Natural killer cell treated with Interleukin-12 subunit alpha and Interleukin-12 subunit beta and Interleukin-15 and Interleukin-18, amount 100 ng/mL, for 72 hours (primary cell): Measurements from ENCODE around the gene GPC6. TPM values are rescaled to one million over a fixed set of nuclear protein-coding genes. Genes with fewer than 3 reads are reported as not detected.

Source experiments
- ATAC-seq, 2 donors: fragments of 150-1000 bp; cut with Tn5 transposase in 1 of 2; sonication (Bioruptor Pico), chemical (Tn5 transposase) in 1 of 2; 2 replicates each; pipeline ENCODE4 v1.10.0; 2021
- DNase-seq: peaks from one replicate; pipeline ENCODE4 v3.0.0; 2022; ENCODE audit warnings: low spot score
- H3K27ac Mint-ChIP-seq, 2 donors: 1 replicate in 1 of 2; 2 replicates in 1 of 2; pipeline ENCODE4 v1.8.0; 2022; ENCODE audit warnings: mixed read lengths in 2 of 2, mild to moderate bottlenecking in 1 of 2, moderate library complexity in 1 of 2
- H3K27me3 Mint-ChIP-seq, 2 donors: 1 replicate in 1 of 2; 2 replicates in 1 of 2; pipeline ENCODE4 v1.8.0; 2022; ENCODE audit warnings: mixed read lengths in 2 of 2
- H3K36me3 Mint-ChIP-seq: one replicate; pipeline ENCODE4 v1.8.0; 2022; ENCODE audit warnings: mixed read lengths
- H3K4me1 Mint-ChIP-seq, 2 donors: 1 replicate in 1 of 2; 2 replicates in 1 of 2; pipeline ENCODE4 v1.8.0; 2022; ENCODE audit warnings: low read depth in 2 of 2, mixed read lengths in 2 of 2, mild to moderate bottlenecking in 1 of 2
- H3K4me3 Mint-ChIP-seq: one replicate; pipeline ENCODE4 v1.8.0; 2022; ENCODE audit warnings: mixed read lengths
- H3K9me3 Mint-ChIP-seq: 2 replicates; pipeline ENCODE4 v1.8.0; 2022; ENCODE audit warnings: mixed read lengths
- total RNA-seq, 2 donors: library from RNA; stranded (reverse); gene quantifications; one replicate each; pipeline ENCODE4 v1.2.3, GENCODE V29; 2022

Gene GPC6
- total RNA-seq, 2 donors from 2014 or later: not detected

GRCh38 chr13:93959796-93960533, 733.4 kb downstream of the GPC6 start:
- ATAC-seq (no peak), DNase-seq (no peak)
- Mint-ChIP-seq H3K27ac (no peak overlapping the region), H3K4me3 (no peak overlapping the region), H3K36me3 (no peaks in the 10 kb centered on the region), H3K27me3 (no peaks in the 10 kb centered on the region), H3K4me1 (no peaks in the 10 kb centered on the region), H3K9me3 (peaks cover 2% of the 10 kb centered on the region)

DNA sequence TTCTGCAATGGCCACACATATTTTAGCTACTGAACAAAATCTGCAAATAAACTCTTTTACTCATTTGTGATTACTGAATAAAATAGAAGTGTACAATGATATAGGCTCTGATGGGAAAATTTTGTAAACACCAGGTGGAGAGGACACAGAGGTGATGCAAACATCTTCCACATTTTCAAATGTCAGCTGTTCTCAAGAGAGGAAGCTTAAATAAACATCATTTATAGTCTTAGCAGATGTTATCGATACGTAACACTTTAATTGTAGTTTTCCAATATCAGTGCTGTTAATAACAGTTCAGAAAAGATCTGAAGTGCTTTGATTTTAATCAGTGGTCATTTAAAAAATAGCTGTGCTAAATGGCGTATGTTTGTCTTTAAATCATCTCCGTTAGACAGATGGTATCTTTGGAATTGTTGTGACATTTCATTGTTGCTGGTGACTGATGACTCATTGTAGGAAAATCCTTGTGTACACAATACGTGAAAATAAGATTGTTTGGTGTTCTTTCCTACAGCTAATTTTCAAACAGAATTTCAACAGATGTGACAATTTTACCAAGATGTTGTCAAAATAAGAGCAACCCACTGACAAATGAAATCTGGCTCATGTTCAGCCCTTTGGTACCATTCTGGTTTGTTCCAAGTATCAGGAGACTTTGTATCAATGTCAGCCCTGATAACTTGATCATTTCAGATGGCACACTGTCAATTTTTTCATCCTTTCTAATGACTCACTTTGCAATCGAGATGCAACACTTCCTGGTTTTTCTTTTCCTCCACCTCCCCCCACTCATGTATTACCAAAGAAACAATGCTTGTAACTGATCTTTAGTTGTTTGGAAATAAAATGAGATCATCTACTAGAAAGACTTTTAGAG, 736.9 kb downstream of the GPC6 start:
- DNase-seq (no peak), ATAC-seq (no peak)
- Mint-ChIP-seq H3K9me3 (no peaks in the 10 kb centered on the region), H3K27ac (no peak overlapping the region), H3K4me1 (no peaks in the 10 kb centered on the region), H3K4me3 (no peak overlapping the region), H3K27me3 (no peaks in the 10 kb centered on the region), H3K36me3 (no peaks in the 10 kb centered on the region)

- Mint-ChIP-seq H3K9me3 (no peaks in the 10 kb centered on the region), H3K36me3 (no peaks in the 10 kb centered on the region), H3K4me3 (no peak overlapping the region), H3K27ac (no peak overlapping the region), H3K27me3 (no peaks in the 10 kb centered on the region), H3K4me1 (no peaks in the 10 kb centered on the region)
- ATAC-seq (no peak), DNase-seq (no peak)
These were observed 737.5 kb downstream of the GPC6 start for GRCh38 chr13:93964146-93964512.

- Mint-ChIP-seq H3K4me1 (no peaks in the 10 kb centered on the region), H3K27me3 (no peaks in the 10 kb centered on the region), H3K4me3 (no peak overlapping the region), H3K9me3 (no peaks in the 10 kb centered on the region), H3K36me3 (no peaks in the 10 kb centered on the region), H3K27ac (no peak overlapping the region)
- ATAC-seq (no peak), DNase-seq (no peak)
These were observed 739.0 kb downstream of the GPC6 start for GRCh38 chr13:93965587-93965986.

DNA sequence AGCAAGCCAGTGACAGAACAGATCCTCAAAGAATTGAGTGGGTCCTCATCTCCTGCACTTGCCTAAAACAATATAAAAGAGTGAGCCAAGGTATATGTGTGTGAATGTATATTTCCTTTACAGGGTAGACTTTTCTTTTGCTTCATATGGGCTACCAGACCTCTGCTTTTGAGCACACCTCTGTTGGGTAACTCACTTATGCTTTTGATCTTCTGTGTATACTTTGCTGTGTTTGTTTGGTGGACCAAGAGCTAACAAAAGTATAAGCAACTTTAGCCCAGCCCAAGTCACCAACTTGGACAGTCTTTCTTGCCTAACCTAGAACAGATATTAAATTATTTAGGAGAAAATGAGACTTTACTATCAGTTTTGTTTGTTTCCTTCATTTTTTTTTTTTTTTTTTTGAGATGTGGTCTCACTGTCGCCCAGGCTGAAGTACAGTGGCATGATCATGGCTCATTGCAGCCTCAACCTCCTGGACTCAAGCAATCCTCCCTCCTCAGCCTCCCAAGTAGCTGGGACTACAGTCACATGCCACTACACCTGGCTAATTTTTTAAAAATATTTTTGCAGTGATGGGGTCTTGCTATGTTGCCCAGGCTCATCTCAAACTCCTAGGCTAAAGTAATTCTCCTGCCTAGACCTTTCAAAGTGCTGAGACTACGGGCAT, 739.8 kb downstream of the GPC6 start:
- Mint-ChIP-seq H3K4me3 (no peak overlapping the region), H3K9me3 (no peaks in the 10 kb centered on the region)

DNA sequence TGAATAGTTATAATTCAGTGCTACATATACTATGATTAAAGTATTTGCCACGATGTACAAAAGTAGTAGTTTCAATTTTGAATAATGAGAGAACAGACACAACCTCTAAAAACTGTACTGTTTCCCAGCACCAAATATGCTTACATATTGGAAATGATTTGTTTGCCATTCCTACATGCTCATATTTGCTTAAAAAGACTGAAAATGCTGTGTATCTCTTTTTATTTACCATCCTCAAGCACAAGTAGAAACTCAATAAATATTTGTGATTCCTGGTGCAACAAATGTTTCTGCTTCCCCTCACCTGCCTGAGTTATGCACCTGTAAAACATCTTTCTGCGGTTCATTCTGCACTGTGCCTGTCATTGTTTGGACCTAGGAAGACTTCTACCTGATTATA, 740.7 kb downstream of the GPC6 start:
- H3K9me3 Mint-ChIP-seq: no peaks in the 10 kb centered on the region
- DNase-seq (no peak), ATAC-seq (no peak)
- no peaks in the 10 kb centered on the region for H3K27me3 Mint-ChIP-seq
- H3K4me1 Mint-ChIP-seq: no peaks in the 10 kb centered on the region
- no peak overlapping the region for H3K27ac Mint-ChIP-seq
- no peaks in the 10 kb centered on the region for H3K36me3 Mint-ChIP-seq
- H3K4me3 Mint-ChIP-seq: no peak overlapping the region

More for the DNA sequence above, 739.8 kb downstream of the GPC6 start:
- no peak for DNase-seq
- Mint-ChIP-seq H3K27me3 (no peaks in the 10 kb centered on the region), H3K4me1 (no peaks in the 10 kb centered on the region), H3K27ac (no peak overlapping the region), H3K36me3 (no peaks in the 10 kb centered on the region)
- ATAC-seq: no peak

DNA sequence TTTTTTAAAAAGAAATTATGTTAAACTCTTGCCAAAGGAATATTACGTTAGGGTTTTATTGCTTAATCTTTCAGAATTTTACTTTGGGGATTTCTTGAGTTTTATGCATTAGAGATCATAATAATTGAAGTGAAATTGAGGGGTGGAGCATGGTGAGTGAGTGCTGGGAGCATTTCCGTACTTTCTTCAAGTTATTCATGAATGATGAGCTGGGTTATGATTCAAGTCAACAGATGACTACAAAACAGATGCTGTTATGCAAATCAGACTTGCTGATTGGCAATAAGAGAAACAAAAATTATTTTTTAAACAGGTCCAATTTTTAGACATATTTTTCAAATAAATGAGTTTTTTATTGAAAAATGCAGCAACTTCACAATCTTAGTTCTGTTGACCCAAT, 748.6 kb downstream of the GPC6 start:
- ATAC-seq (no peak), DNase-seq (no peak)
- Mint-ChIP-seq H3K4me1 (no peaks in the 10 kb centered on the region), H3K27ac (no peak overlapping the region), H3K9me3 (no peaks in the 10 kb centered on the region), H3K27me3 (no peaks in the 10 kb centered on the region), H3K36me3 (no peaks in the 10 kb centered on the region), H3K4me3 (no peak overlapping the region)

DNA sequence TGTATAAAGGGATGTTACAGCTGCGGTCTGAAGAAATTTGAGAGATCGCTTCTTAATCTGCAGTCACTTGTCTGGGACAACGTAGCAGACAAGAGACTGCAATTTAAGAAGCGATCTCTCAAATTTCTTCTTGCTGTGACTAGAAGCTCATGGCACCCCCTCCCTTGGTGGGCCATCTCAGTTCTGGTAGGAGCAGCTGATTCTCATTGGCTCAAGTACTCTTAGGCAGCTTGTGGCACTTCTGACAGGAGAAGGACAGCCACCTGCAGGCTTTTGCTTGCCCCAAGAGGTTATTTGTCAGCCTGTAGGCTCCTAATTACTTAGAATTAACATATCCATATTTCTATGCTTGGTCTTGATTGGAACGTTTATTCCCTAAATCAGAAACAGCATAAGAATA, 749.9 kb downstream of the GPC6 start:
- ATAC-seq: no peak

DNA sequence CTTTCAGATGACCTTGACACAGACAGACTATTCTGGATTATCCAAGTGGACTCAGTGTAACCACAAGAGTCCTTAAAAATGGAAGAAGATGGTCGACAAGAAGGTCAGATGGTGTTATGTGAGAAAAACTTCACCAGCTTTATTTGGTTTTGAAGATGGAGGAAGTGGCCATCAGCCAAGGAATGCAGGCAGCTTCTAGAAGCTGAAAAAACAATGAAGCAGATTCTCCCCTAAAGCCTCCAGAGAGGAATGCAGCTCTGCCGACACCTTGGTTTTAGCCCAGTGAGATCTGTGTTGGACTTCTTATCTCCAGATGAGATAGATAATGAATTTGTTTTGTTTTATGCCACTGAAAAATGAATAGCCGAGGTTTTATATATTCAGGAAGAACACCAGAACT, 751.4 kb downstream of the GPC6 start:
- Mint-ChIP-seq H3K4me1 (no peaks in the 10 kb centered on the region), H3K27me3 (no peaks in the 10 kb centered on the region)
- ATAC-seq: no peak

More for the DNA sequence above, 749.9 kb downstream of the GPC6 start:
- no peaks in the 10 kb centered on the region for H3K4me1 Mint-ChIP-seq
- H3K9me3 Mint-ChIP-seq: no peaks in the 10 kb centered on the region
- DNase-seq: no peak
- H3K36me3 Mint-ChIP-seq: no peaks in the 10 kb centered on the region
- H3K27ac Mint-ChIP-seq: no peak overlapping the region
- no peak overlapping the region for H3K4me3 Mint-ChIP-seq
- no peaks in the 10 kb centered on the region for H3K27me3 Mint-ChIP-seq

GRCh38 chr13:93981426-93981977, 754.9 kb downstream of the GPC6 start:
- H3K9me3 Mint-ChIP-seq: no peaks in the 10 kb centered on the region
- H3K27ac Mint-ChIP-seq: no peak overlapping the region
- no peak for ATAC-seq
- no peak for DNase-seq
- no peak overlapping the region for H3K4me3 Mint-ChIP-seq
- no peaks in the 10 kb centered on the region for H3K4me1 Mint-ChIP-seq
- no peaks in the 10 kb centered on the region for H3K36me3 Mint-ChIP-seq
- H3K27me3 Mint-ChIP-seq: no peaks in the 10 kb centered on the region

More for the DNA sequence above, 751.4 kb downstream of the GPC6 start:
- DNase-seq: no peak
- Mint-ChIP-seq H3K4me3 (no peak overlapping the region), H3K36me3 (no peaks in the 10 kb centered on the region), H3K9me3 (no peaks in the 10 kb centered on the region), H3K27ac (no peak overlapping the region)

DNA sequence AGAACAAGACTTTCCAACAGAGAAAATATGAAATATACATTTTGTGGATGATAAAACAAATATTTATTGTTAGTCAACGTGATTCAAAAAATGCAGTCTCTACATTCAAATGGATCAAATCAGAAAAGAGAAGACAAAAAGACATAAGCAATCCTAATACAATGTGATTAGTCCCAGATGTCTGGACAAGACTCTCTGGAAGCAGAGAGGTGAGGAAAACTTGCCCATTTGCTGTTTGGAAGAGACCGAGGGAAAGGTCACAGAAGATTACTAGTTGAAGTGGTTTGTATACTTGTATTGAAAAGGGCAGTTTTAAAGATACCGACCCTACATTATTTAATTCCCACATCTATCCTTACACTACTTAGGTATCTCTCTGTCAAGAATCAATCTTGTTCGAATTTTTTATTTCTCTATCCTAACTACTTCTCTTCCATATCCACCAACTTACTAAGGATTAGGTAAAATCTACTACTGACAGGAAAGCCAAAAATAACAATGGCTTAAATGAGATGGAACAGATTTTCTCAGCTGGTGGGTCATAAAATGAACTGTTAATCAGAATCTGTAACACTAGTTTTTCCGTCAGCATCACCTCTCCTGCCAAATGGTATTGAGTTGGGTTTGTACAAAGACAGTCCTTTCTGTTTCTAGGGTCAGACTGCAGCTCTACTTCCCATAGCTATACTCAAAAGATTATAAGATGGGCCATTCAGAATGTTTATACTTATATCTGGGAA, 755.7 kb downstream of the GPC6 start:
- no peak overlapping the region for H3K4me3 Mint-ChIP-seq
- no peak for ATAC-seq
- no peaks in the 10 kb centered on the region for H3K9me3 Mint-ChIP-seq
- H3K36me3 Mint-ChIP-seq: no peaks in the 10 kb centered on the region
- no peak overlapping the region for H3K27ac Mint-ChIP-seq
- no peak for DNase-seq
- H3K4me1 Mint-ChIP-seq: no peaks in the 10 kb centered on the region
- H3K27me3 Mint-ChIP-seq: no peaks in the 10 kb centered on the region

DNA sequence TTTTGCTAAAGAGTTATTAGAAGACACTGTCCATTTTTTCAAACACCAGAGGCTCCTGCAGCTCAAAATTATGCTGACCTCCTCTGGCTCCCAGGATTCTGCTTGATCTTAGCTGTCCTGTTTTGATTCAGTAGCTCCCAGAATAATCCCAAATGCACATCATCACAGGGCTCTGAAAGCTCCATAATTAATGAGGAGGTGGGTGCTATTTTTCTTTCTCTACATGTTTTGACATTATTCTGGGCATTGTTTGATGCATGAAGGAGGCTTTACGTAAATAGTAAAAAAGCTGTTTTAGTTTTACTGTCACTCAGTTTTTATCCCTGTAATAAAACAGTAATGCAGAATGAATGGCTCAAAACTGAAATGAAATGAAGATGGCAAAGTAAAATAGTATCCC, 757.4 kb downstream of the GPC6 start:
- DNase-seq (no peak), ATAC-seq (no peak)
- H3K36me3 Mint-ChIP-seq: no peaks in the 10 kb centered on the region
- H3K4me1 Mint-ChIP-seq: no peaks in the 10 kb centered on the region
- H3K27me3 Mint-ChIP-seq: no peaks in the 10 kb centered on the region
- H3K27ac Mint-ChIP-seq: no peak overlapping the region
- H3K4me3 Mint-ChIP-seq: no peak overlapping the region
- no peaks in the 10 kb centered on the region for H3K9me3 Mint-ChIP-seq

DNA sequence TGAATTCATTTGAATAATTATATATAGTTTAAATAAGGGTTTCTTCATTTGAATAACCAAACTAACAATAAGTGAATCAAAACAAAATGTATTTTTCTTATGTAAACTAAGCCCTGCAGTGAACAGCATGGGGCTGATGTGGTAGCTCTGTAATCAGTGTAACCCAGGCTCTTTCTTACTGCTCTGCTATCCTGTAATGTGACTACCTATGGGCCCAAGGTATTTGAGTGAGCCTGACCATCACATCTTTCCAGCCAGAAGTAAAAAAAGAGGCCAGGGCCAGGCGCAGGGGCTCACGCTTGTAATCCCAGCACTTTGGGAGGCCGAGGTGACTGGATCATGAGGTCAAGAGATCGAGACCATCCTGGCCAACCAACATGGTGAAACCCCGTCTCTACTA, 758.3 kb downstream of the GPC6 start:
- no peak overlapping the region for H3K4me3 Mint-ChIP-seq
- DNase-seq: no peak
- no peaks in the 10 kb centered on the region for H3K4me1 Mint-ChIP-seq

More for the DNA sequence above, 758.3 kb downstream of the GPC6 start:
- Mint-ChIP-seq H3K27ac (no peak overlapping the region), H3K27me3 (no peaks in the 10 kb centered on the region), H3K36me3 (no peaks in the 10 kb centered on the region), H3K9me3 (no peaks in the 10 kb centered on the region)
- no peak for ATAC-seq
